DND-41 (cell line): ENCODE data around the gene SRCIN1.
A peak's percentile ranks its signal among the peaks of the same experiment; 100 is the strongest.

Source experiments
- ATAC-seq: fragments of 200-7000 bp; cut with Tn5 transposase; 3 replicates; pipeline ENCODE4 v1.9.1; 2021; ENCODE audit warnings: low read depth; ENCODE audit not compliant: insufficient read depth
- DNase-seq: peaks from one replicate; pipeline ENCODE4 v3.0.0-alpha.2; 2020
- H2AFZ ChIP-seq: 2 replicates; pipeline ENCODE4 v1.6.0; 2012; ENCODE audit warnings: low read depth, low read length
- H3K27ac ChIP-seq: 2 replicates; pipeline ENCODE4 v1.5.1; 2012; ENCODE audit warnings: low read length, inconsistent platforms
- H3K27me3 ChIP-seq: fragments of 200-600 bp; sonication (generic); 2 replicates; pipeline ENCODE4 v1.6.0; 2012; ENCODE audit warnings: low read length, mild to moderate bottlenecking, inconsistent platforms; ENCODE audit not compliant: insufficient read depth, poor library complexity
- H3K36me3 ChIP-seq: 2 replicates; pipeline ENCODE4 v1.5.1; 2012; ENCODE audit warnings: low read length, inconsistent platforms; ENCODE audit not compliant: insufficient read depth
- H3K4me1 ChIP-seq: 2 replicates; pipeline ENCODE4 v1.5.1; 2012; ENCODE audit warnings: mild to moderate bottlenecking, low read length; ENCODE audit not compliant: insufficient read depth
- H3K4me2 ChIP-seq: 2 replicates; pipeline ENCODE4 v1.6.0; 2012; ENCODE audit warnings: mild to moderate bottlenecking, moderate library complexity, low read length, inconsistent platforms; ENCODE audit not compliant: insufficient read depth
- H3K4me3 ChIP-seq, 2 experiments: fragments of 200-600 bp in 1 of 2; shearing (Covaris generic) in 1 of 2; 2 replicates each; pipeline ENCODE4 v1.5.1; 2012 to 2016; ENCODE audit warnings: inconsistent platforms in 2 of 2, low read length in 2 of 2, mild to moderate bottlenecking in 2 of 2, low read depth in 1 of 2, moderate library complexity in 1 of 2
- H3K79me2 ChIP-seq: 2 replicates; pipeline ENCODE4 v1.6.0; 2012; ENCODE audit warnings: low read length, inconsistent platforms; ENCODE audit not compliant: insufficient read depth
- H3K9ac ChIP-seq: 2 replicates; pipeline ENCODE4 v1.6.0; 2012; ENCODE audit warnings: low read depth, mild to moderate bottlenecking, inconsistent platforms, low read length, moderate library complexity
- H3K9me3 ChIP-seq: 2 replicates; pipeline ENCODE4 v1.5.1; 2012; ENCODE audit warnings: low read length, moderate library complexity, mild to moderate bottlenecking, inconsistent platforms; ENCODE audit not compliant: insufficient read depth, severe bottlenecking
- H4K20me1 ChIP-seq: 2 replicates; pipeline ENCODE4 v1.6.0; 2012; ENCODE audit warnings: low read length; ENCODE audit not compliant: insufficient read depth
- CTCF ChIP-seq: IDR thresholded peaks from 2 replicates; pipeline ENCODE4 v1.5.1; 2012; ENCODE audit warnings: borderline replicate concordance, low read length, moderate library complexity, mild to moderate bottlenecking; ENCODE audit not compliant: poor library complexity, severe bottlenecking; ENCODE audit errors: extremely low read depth
- EZH2 ChIP-seq: IDR thresholded peaks from 3 replicates; pipeline ENCODE4 v1.6.1; 2012; ENCODE audit warnings: borderline replicate concordance, low read depth, mild to moderate bottlenecking, moderate library complexity, low read length, inconsistent platforms; ENCODE audit not compliant: severe bottlenecking

SRCIN1 gene

GRCh38 chr17:38611872-38612376 is 6.2 kb upstream of the SRCIN1 start:
- Histone ChIP-seq H3K4me3 (no peak overlapping the region), H2AFZ (no peak overlapping the region), H3K9me3 (no peaks in the 10 kb centered on the region), H3K9ac (no peak overlapping the region), H4K20me1 (no peaks in the 10 kb centered on the region), H3K27me3 (peaks cover 11% of the 10 kb centered on the region), H3K4me1 (no peaks in the 10 kb centered on the region), H3K36me3 (no peaks in the 10 kb centered on the region), H3K27ac (no peak overlapping the region), H3K4me2 (no peak overlapping the region), H3K79me2 (no peaks in the 10 kb centered on the region)
- ATAC-seq (no peak), DNase-seq (no peak)
- no peak for TF ChIP-seq EZH2
- TF ChIP-seq CTCF: no peak

- Histone ChIP-seq H3K27ac (no peak overlapping the region), H3K4me3 (no peak overlapping the region), H3K9ac (no peak overlapping the region), H4K20me1 (no peaks in the 10 kb centered on the region), H3K4me1 (peaks cover 6% of the 10 kb centered on the region), H3K9me3 (no peaks in the 10 kb centered on the region), H3K79me2 (no peaks in the 10 kb centered on the region), H3K4me2 (no peak overlapping the region), H2AFZ (no peak overlapping the region), H3K27me3 (peaks cover 18% of the 10 kb centered on the region), H3K36me3 (no peaks in the 10 kb centered on the region)
- ATAC-seq: no peak
- DNase-seq: no peak
- no peak for TF ChIP-seq CTCF
- TF ChIP-seq EZH2: no peak
Observed at GRCh38 chr17:38611070-38611786, 5.5 kb upstream of the SRCIN1 start.

GRCh38 chr17:38609280-38610031 is 3.7 kb upstream of the SRCIN1 start:
- H4K20me1 ChIP-seq: no peaks in the 10 kb centered on the region
- no peak overlapping the region for H3K4me3 ChIP-seq
- H2AFZ ChIP-seq: no peak overlapping the region
- H3K9ac ChIP-seq: no peak overlapping the region
- ATAC-seq (no peak), DNase-seq (no peak)
- no peaks in the 10 kb centered on the region for H3K36me3 ChIP-seq
- H3K27me3 ChIP-seq: peaks cover 25% of the 10 kb centered on the region
- TF ChIP-seq CTCF (peak; percentile 25), EZH2 (no peak)
- H3K27ac ChIP-seq: no peak overlapping the region
- H3K79me2 ChIP-seq: no peaks in the 10 kb centered on the region
- no peak overlapping the region for H3K4me2 ChIP-seq
- no peaks in the 10 kb centered on the region for H3K9me3 ChIP-seq
- peaks cover 18% of the 10 kb centered on the region for H3K4me1 ChIP-seq
